Motor neuron (in vitro differentiated cells): Measurements from ENCODE around the gene FIP1L1. TPM values are rescaled to one million over a fixed set of nuclear protein-coding genes. Genes with fewer than 3 reads are reported as not detected.
A peak's percentile ranks its signal among the peaks of the same experiment; 100 is the strongest.

ENCODE experiments used
- ATAC-seq, 8 experiments: fragments of 200-7000 bp; cut with Tn5 transposase; replicated peaks in 6 of 8; 2 replicates each; pipeline ENCODE4 v1.8.0; 2021; ENCODE audit warnings: mild to moderate bottlenecking in 8 of 8, moderate library complexity in 8 of 8
- H3K27ac ChIP-seq, 2 donors: fragments of 250-450 bp; sonication (Bioruptor Pico); 2 replicates each; pipeline ENCODE4 v1.9.0; 2021; ENCODE audit warnings: antibody characterized with exemption in 2 of 2, mild to moderate bottlenecking in 2 of 2, moderate library complexity in 1 of 2
- H3K4me1 ChIP-seq, 2 donors: fragments of 250-450 bp; sonication (Bioruptor Pico); replicated peaks in 1 of 2; 2 replicates each; pipeline ENCODE4 v1.6.1; 2021; ENCODE audit warnings: antibody characterized with exemption in 2 of 2, mild to moderate bottlenecking in 2 of 2, moderate library complexity in 1 of 2
- H3K4me3 ChIP-seq, 5 donors: fragments of 250-450 bp; sonication (Bioruptor Pico); 2 replicates each; pipeline ENCODE4 v1.9.0; 2021; ENCODE audit warnings: antibody characterized with exemption in 5 of 5, mild to moderate bottlenecking in 5 of 5, moderate library complexity in 4 of 5
- WGBS, 10 experiments: fragments of 450-650 bp; shearing (Covaris generic); methylation state at CpG; one replicate each; pipeline ENCODE4 v1.0.0; 2022; 5-methylcytosine and 5-hydroxymethylcytosine counted together
- in situ Hi-C, 9 experiments: fragments of 400-800 bp; cut with MboI; loops; one replicate each; pipeline ENCODE4 v1.15.0; 2021; ENCODE audit warnings: low sequenced_read_pairs in 9 of 9, low pct_unique_long_range_greater_than_20kb in 2 of 9; ENCODE audit not compliant: unreplicated experiment in 9 of 9
- total RNA-seq, 8 experiments: library from RNA; unstranded; fragments of 300-600 nt; gene quantifications; 2 replicates each; pipeline versions ENCODE4 v1.2.3 to v1.2.4, GENCODE V29; 2022

Gene FIP1L1
- total RNA-seq, 8 experiments from 2014 or later: 49.1 to 84.2 (median 59.0) TPM

GRCh38 chr4:53483250-53483649, 105.8 kb downstream of the FIP1L1 start:
- 86 to 100% (median 100%) methylated on average over 1 of the region's 1 CpG; no CpG with 5 or more reads in 5 of the 10 experiments for WGBS, 10 experiments
- in situ Hi-C loops: no loop called here
- no peaks in the 10 kb centered on the region for H3K4me1 ChIP-seq
- ATAC-seq: no peak
- H3K4me3 ChIP-seq: no peak overlapping the region
- H3K27ac ChIP-seq: no peak overlapping the region

DNA sequence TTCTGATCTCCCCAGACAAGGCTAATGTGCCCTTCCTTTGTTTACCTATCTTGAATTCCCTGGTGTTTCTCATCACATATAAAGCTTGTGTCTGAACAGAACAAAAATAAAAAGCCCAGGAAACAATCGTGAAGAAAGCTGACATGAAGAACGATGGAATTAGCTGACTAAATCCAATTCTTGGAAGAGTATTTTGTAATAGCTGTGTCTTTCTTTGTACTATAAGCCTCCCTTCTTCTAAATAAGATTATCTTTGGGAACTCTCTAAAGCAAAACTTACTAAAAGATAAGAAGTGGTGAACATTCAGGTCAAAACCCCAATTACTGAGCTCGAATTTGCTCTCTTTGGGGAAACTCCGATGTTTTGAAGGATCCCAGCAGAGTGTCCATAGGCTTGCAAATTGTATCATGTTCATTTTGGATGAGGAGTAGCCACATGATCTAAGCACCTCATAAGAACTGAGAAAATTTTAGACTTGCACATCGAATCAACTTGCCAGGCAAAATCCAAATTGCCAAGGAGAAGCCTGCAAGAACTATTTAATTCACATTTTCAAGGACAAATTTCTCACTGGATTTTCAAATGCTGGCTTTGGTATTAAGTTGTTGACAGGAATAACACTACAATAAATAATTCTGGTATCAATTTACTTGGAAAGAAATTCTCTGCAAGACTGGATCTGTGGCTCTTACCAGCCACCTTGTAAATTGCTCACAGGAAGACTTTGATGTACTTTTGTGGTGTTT, 107.6 kb downstream of the FIP1L1 start:
- no peak for ATAC-seq
- H3K4me1 ChIP-seq: no peaks in the 10 kb centered on the region
- in situ Hi-C loops: no loop called here

DNA sequence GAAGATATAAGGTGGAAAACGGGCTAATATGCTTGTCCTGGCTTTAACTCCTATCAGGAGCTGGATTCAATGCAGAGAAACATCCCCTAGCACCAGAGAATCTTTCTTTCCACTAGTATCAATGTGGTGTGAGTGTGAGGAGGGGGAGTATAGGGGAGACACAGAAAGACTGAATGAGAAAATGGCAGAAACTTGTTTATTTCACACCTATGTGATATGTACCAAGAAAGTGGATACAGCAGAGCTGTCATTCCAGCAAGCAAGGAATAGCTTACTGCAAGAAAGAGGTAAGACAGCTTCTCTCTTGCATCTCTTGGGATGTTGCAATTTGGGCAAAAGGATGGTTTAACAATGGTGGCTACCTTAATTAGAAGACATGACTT, 108.2 kb downstream of the FIP1L1 start:
- Histone ChIP-seq H3K4me1 (no peaks in the 10 kb centered on the region), H3K27ac (no peak overlapping the region), H3K4me3 (no peak overlapping the region)
- WGBS, 10 experiments: 0 to 100% (median 71%) methylated on average over 1 of the region's 1 CpG; no CpG with 5 or more reads in 3 of the 10 experiments
- no peak for ATAC-seq
- in situ Hi-C loops: no loop called here

More for the DNA sequence above, 107.6 kb downstream of the FIP1L1 start:
- H3K27ac ChIP-seq: no peak overlapping the region
- no peak overlapping the region for H3K4me3 ChIP-seq
- WGBS, 10 experiments: 47 to 100% (median 89%) methylated on average over 1 to 5 of the region's 5 CpGs; no CpG with 5 or more reads in 1 of the 10 experiments

GRCh38 chr4:53487766-53488165, 110.3 kb downstream of the FIP1L1 start:
- H3K4me1 ChIP-seq: no peaks in the 10 kb centered on the region
- in situ Hi-C loops: no loop called here
- no peak overlapping the region for H3K27ac ChIP-seq
- H3K4me3 ChIP-seq: no peak overlapping the region
- no peak for ATAC-seq

- H3K27ac ChIP-seq: no peak overlapping the region
- H3K4me3 ChIP-seq: no peak overlapping the region
- in situ Hi-C loops: no loop called here
- no peak for ATAC-seq
- H3K4me1 ChIP-seq: no peaks in the 10 kb centered on the region
Observed at GRCh38 chr4:53489279-53489889, 111.9 kb downstream of the FIP1L1 start.

- 12 to 83% (median 78%) methylated on average over 1 to 6 of the region's 6 CpGs for WGBS, 10 experiments
- Histone ChIP-seq H3K27ac (no peak overlapping the region), H3K4me1 (no peaks in the 10 kb centered on the region), H3K4me3 (no peak overlapping the region)
- peak in 1 of 8 experiments; percentile 31 for ATAC-seq
- in situ Hi-C loops: no loop called here
Observed at GRCh38 chr4:53490161-53490956, 112.9 kb downstream of the FIP1L1 start.

- 40 to 63% (median 49%) methylated on average over 2 to 3 of the region's 3 CpGs; no CpG with 5 or more reads in 2 of the 10 experiments for WGBS, 10 experiments
- Histone ChIP-seq H3K27ac (no peak overlapping the region), H3K4me1 (no peaks in the 10 kb centered on the region), H3K4me3 (no peak overlapping the region)
- in situ Hi-C loops: no loop called here
- peak in 3 of 8 experiments; percentile 59 to 74 (median 73) for ATAC-seq
Observed at GRCh38 chr4:53490965-53491622, 113.7 kb downstream of the FIP1L1 start.

DNA sequence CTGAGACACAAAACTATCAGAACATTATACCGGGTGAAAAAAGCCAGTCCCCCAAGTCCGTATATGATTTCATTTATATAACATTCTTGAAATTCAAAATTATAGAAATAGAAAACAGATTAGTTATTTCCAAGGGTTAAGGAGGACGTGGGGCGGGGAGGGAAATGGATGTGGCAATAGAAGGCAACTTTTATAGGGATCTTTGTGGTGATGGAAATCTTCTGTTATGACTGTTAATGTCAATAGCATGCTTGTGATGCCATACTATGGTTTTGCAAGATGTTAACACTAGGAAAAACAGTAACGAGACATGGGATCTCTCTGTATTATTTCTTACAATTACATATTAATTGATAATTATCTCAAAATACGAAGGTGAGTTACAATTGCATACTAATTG, 117.4 kb downstream of the FIP1L1 start:
- 45 to 100% (median 91%) methylated on average over 1 to 6 of the region's 6 CpGs for WGBS, 10 experiments
- in situ Hi-C loops: no loop called here
- H3K27ac ChIP-seq: no peak overlapping the region

DNA sequence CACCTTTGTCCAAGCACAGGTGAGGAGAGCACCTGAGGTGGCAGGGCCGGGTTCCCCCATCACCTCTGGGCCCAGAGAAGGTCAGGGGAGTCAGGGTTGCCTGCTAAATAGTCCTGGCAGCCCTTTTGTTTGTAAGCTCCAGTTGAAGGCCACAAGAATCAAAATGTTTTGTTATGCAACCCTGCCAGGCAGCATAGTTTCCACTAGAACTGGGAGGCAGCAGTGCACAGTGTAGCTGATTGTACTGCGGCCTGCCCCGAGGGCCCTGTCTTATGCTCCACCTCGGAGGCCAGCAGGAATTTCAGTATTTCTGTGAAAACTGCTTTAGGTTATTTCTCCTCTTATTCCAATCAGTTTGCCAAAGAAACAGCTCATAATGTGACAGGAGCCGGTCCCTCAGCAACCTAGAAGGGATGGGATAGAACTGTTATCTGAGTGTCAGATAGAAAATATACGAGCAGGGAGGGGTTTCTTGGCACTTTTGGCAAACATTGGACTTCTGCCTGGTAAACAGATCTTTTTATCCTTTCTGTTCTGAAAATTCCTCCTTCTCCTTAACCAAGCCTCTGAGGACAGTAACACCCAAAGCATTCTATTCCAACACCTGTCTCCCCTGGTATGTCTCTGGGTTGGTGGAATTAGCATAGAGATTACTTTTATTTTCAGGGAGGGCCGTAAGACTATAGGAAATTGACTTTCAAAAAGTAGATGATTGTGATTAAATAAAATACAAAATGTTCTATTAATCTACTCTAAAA, 120.2 kb downstream of the FIP1L1 start:
- H3K27ac ChIP-seq: no peak overlapping the region
- ATAC-seq: peak; percentile 54 to 99 (median 82)
- whole genome bisulfite sequencing, 10 experiments: 4 to 100% (median 46%) methylated on average over 1 to 7 of the region's 7 CpGs
- H3K4me3 ChIP-seq: no peak overlapping the region
- H3K4me1 ChIP-seq: peaks cover 0 to 4% of the 10 kb centered on the region in 2 donors
- in situ Hi-C loops: no loop called here

More for the DNA sequence above, 117.4 kb downstream of the FIP1L1 start:
- no peak overlapping the region for H3K4me3 ChIP-seq
- H3K4me1 ChIP-seq: peaks cover 0 to 4% of the 10 kb centered on the region in 2 donors
- ATAC-seq: no peak

- in situ Hi-C loops: no loop called here
- Histone ChIP-seq H3K27ac (no peak overlapping the region), H3K4me1 (peaks cover 0 to 4% of the 10 kb centered on the region in 2 donors), H3K4me3 (no peak overlapping the region)
- WGBS, 10 experiments: 79 to 100% (median 83%) methylated on average over 1 to 2 of the region's 2 CpGs; no CpG with 5 or more reads in 5 of the 10 experiments
- no peak for ATAC-seq
Observed at GRCh38 chr4:53498706-53499105, 121.3 kb downstream of the FIP1L1 start.

DNA sequence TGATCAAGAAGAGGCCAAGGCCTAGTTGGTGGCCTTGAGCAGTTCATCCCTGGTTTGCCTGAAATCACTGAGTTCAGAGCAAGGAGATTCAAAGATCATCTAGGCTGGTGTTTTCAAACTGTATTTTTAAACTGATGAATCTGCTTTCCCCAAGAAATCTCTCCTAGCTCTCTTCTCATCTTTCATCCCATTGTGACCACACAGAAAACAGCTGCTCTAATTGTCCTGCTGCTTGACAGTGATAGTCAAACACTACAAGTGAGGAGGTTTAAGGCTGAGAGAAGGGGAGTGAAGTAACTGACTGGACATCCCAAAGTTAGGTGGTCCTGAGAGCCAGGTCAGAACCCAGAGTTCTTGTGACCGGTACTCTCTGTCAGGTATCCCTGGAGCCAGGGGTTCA, 122.3 kb downstream of the FIP1L1 start:
- H3K27ac ChIP-seq: no peak overlapping the region
- in situ Hi-C loops: no loop called here
- no peak for ATAC-seq
- no peak overlapping the region for H3K4me3 ChIP-seq
- peaks cover 0 to 4% of the 10 kb centered on the region in 2 donors for H3K4me1 ChIP-seq
- WGBS, 10 experiments: 100% methylated on average over 1 of the region's 1 CpG; no CpG with 5 or more reads in 8 of the 10 experiments

- peaks cover 0 to 4% of the 10 kb centered on the region in 2 donors for H3K4me1 ChIP-seq
- in situ Hi-C loops: no loop called here
- 73 to 100% (median 100%) methylated on average over 1 to 2 of the region's 2 CpGs; no CpG with 5 or more reads in 1 of the 10 experiments for WGBS, 10 experiments
- H3K27ac ChIP-seq: no peak overlapping the region
- ATAC-seq: no peak
- no peak overlapping the region for H3K4me3 ChIP-seq
Observed at GRCh38 chr4:53500546-53500945, 123.1 kb downstream of the FIP1L1 start.
